Activated naive CD4-positive, alpha-beta T cell treated with anti-CD3 and anti-CD28 coated beads for 36 hours (primary cell): ENCODE data around the gene C11orf21. TPM values are rescaled to one million over a fixed set of nuclear protein-coding genes. Genes with fewer than 3 reads are reported as not detected.

Experiments
- CTCF ChIA-PET: fragments of 350-600 bp; sonication (Branson Sonifier 250); formaldehyde crosslinking; loops from one replicate; lab custom pipeline; 2021; ENCODE audit warnings: antibody characterized with exemption; lab: Charles Lee
- DNase-seq: peaks from one replicate; pipeline ENCODE4 v3.0.0-alpha.2; 2020
- H3K27ac Mint-ChIP-seq: one replicate; pipeline ENCODE4 v1.8.0; 2021; ENCODE audit warnings: mild to moderate bottlenecking, mixed read lengths
- H3K27me3 Mint-ChIP-seq: one replicate; pipeline ENCODE4 v1.8.0; 2021; ENCODE audit warnings: low read depth, mixed read lengths
- H3K36me3 Mint-ChIP-seq: one replicate; pipeline ENCODE4 v1.8.0; 2021; ENCODE audit warnings: low read depth, mixed read lengths
- H3K4me1 Mint-ChIP-seq: one replicate; pipeline ENCODE4 v1.8.0; 2021; ENCODE audit warnings: low read depth, mixed read lengths
- H3K4me3 Mint-ChIP-seq: one replicate; pipeline ENCODE4 v1.8.0; 2021; ENCODE audit warnings: mild to moderate bottlenecking, moderate library complexity, mixed read lengths
- H3K9me3 Mint-ChIP-seq: one replicate; pipeline ENCODE4 v1.8.0; 2021; ENCODE audit warnings: mixed read lengths
- intact Hi-C: fragments of 100-400 bp; cut with micrococcal nuclease; formaldehyde crosslinking; loops from one replicate; pipeline ENCODE4 v1.15.1; 2023
- total RNA-seq, 2 experiments: library from RNA; stranded (reverse); gene quantifications; one replicate each; pipeline ENCODE4 v1.2.3, GENCODE V29; 2021

Gene C11orf21
- total RNA-seq, 2 experiments from 2014 or later, result 6.1 to 6.6 TPM

DNA sequence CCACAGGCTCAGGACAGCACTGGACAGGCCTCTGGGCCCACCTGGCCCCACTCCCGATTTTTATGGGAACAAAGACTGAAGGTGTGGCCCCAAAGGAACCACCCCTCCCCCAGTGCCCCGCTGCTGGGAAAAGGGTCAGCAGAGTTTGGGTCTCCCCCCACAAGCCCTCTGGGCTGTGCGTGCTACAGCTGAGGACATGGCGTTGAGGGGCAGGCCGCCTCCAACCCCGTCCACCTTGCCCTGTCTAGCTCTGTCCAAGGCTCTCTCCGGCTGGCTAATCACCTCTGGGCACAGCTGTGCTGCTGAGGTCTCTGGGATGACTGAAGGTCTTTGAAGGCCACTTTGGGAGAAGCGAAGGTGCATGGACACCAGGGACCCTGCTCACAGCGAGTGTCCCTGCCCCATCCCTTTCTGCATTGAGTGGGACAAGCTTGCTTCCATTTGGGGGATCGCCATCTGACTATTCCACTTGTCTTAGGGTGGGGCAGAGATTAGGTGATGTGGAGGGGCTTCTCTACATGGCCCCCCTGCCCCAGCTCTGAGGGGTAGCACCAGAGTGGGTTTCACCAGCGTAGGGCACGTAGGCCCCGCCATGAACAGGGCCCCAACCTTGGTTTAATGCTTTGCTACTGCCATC lies 37.9 kb downstream of the C11orf21 start:
- H3K4me3 Mint-ChIP-seq, result no peak overlapping the region
- intact Hi-C loops, result no loop called here
- H3K27me3 Mint-ChIP-seq, result peaks cover 9% of the 10 kb centered on the region
- H3K27ac Mint-ChIP-seq, result no peak overlapping the region
- H3K9me3 Mint-ChIP-seq, result no peaks in the 10 kb centered on the region
- H3K36me3 Mint-ChIP-seq, result no peaks in the 10 kb centered on the region
- no peak for DNase-seq
- CTCF ChIA-PET, result interaction anchor here (0.7 to 1.7 kb wide), 3 partner anchors 41 to 666 kb away, joined by 3 to 4 read pairs (median 3); no protein-coding TSS in a partner anchor
- peaks cover 21% of the 10 kb centered on the region for H3K4me1 Mint-ChIP-seq

DNA sequence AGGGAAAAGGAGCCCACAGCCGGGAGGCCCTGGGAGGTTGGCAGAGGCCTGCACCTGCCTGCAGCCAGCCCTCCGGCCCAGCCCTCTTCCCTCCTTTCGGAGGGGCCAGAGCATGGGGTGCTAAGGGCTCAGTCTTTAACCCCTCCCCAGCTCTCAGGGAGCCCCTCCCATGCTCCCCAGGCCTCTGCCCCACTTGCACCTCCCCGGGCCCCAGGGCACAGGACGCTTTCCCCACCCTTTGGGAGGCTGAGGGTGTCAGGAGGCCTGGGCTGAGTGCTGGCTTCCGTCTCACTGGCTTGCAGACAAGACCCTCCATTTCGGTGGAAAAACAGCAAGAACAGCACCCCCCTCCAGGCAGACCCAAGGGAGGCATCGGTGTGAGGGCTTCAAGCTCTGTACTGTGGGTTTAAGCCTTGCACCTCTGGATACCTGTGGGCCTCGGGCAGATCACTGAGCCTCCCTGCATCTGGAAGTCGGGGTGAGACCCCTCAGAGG lies 38.6 kb downstream of the C11orf21 start:
- Mint-ChIP-seq H3K27me3 (peaks cover 3% of the 10 kb centered on the region), H3K4me1 (peaks cover 20% of the 10 kb centered on the region), H3K27ac (no peak overlapping the region), H3K4me3 (no peak overlapping the region), H3K9me3 (no peaks in the 10 kb centered on the region), H3K36me3 (no peaks in the 10 kb centered on the region)
- CTCF ChIA-PET, result interaction anchor here (0.7 to 1.7 kb wide), 3 partner anchors 42 to 667 kb away, joined by 3 to 4 read pairs (median 3); no protein-coding TSS in a partner anchor
- intact Hi-C loops, result no loop called here
- DNase-seq, result no peak

DNA sequence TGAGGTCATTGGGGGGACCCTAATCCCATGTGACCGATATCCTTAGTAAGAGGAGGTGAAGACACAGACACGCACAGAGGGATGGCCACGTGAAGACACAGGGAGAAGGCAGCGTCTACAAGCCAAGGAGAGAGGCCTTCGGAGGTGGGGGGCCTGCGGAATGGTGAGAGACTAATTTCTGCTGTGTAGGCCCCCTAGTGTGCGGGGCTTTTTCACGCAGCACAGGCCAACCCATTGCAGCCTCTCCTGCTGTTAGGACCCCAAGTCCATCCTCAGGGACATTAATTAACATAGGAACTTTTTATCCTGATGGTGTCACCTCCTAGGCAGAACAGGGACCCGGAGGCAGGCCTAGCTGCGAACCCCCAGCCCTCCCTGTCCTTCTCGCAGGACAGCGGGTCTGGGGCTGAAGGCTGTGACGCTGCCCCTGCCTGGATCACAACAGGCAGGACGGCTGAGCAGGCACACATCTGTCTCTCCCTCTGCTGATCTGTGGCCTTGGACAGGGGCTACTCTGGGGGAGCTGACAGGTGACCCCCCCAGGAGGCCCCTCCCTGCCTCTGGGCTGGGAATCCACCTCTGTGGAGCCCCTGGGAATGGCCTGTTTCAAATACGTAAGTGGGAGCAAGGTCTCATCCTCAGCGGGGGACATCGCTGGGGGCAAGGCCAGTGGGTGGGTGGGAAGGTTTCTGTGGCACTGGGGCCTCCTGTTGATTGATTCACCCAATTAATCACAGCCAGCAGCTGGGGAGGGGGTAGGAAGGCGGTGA lies 39.2 kb downstream of the C11orf21 start:
- H3K9me3 Mint-ChIP-seq, result no peaks in the 10 kb centered on the region
- intact Hi-C loops, result no loop called here
- H3K4me3 Mint-ChIP-seq, result no peak overlapping the region
- no peak for DNase-seq
- no peaks in the 10 kb centered on the region for H3K36me3 Mint-ChIP-seq
- H3K27me3 Mint-ChIP-seq, result no peaks in the 10 kb centered on the region
- H3K4me1 Mint-ChIP-seq, result peaks cover 17% of the 10 kb centered on the region
- CTCF ChIA-PET, result interaction anchor here (1.7 kb wide), 2 partner anchors 42 to 667 kb away, joined by 3 to 4 read pairs; no protein-coding TSS in a partner anchor
- no peak overlapping the region for H3K27ac Mint-ChIP-seq

DNA sequence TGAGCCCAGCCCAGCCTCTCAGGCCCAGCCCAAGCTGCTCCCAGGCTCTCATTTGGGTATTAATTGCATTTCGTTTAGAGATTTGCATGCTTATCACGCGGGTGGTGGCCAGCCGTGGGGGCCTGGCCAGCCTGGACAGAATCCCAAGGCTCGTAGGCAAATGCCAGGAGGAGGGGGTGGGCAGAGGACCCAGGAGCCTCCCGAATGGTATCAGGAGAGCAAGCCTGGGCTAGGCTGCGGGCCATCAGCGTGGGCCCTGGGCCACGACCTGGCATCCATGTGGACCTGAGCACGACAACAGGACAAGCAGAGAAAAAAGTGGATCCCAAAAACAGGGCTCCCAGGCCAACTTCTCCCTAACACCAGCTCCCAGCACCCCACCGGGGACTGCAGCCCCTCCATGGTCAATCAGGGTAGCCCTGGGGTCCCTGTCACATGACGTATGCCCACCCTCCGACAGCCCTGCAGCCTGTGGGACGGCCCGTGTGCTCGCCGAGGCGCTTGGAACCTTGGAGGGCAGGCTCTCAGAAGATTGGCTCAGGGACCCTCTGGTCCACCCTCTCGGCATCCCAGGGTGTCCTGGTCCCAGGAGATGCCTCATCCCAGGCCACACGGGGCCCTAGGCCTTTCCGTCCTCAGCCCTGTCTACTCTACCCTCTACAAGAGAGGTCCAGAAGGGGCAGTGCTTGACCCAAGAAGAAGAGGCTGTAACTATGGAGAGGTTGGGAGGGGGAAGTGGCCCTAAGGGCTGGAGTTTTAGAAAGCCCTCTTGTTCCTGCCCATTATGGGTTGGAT lies 40.1 kb downstream of the C11orf21 start:
- Mint-ChIP-seq H3K27me3 (no peaks in the 10 kb centered on the region), H3K4me1 (peaks cover 15% of the 10 kb centered on the region), H3K4me3 (no peak overlapping the region), H3K27ac (no peak overlapping the region), H3K36me3 (no peaks in the 10 kb centered on the region), H3K9me3 (no peaks in the 10 kb centered on the region)
- intact Hi-C loops, result no loop called here
- CTCF ChIA-PET, result no interaction called here
- DNase-seq, result no peak

DNA sequence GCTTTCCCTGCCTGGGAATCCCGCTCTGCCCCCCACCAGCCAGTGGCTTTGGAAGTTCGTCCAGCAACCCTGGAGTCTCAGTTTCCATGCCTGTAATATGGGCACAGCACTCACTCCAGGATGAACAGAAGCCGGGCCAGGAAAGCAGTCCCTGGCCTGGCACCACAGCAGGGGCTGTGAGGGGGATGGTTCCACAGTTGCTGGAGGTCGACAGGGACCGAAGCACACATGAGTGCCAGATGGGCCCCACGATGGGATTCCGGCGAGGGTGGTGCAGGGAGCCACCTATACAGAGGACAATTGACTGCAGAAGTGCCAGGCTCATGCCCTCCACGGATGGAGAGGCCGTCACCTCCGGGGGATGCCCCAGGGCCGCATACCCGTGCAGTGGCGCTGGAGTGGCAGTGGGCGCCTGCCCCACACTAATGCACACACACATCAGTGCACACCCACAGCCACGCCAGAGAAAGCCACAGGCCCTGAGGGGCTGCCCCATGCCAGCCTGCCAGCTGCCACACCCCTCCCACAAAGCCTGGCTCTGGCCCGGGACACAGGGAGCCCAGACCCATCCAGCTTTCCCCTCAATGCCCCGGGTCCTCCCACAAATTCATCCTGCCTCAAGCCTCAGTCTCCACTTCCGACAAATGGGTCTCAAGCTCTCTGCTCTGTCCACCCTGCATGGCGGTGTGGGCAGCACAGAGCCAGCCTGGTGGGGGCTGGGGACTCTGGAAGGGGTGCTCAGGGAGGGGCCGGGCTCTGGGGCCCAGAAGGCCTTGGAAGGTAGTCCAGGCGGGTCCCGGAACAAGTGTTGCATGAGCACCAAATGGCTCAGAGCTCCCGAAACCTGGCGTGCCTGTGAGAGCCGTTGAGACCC lies 41.0 kb downstream of the C11orf21 start:
- DNase-seq, result no peak
- Mint-ChIP-seq H3K9me3 (no peaks in the 10 kb centered on the region), H3K4me1 (peaks cover 6% of the 10 kb centered on the region), H3K27ac (no peak overlapping the region), H3K36me3 (no peaks in the 10 kb centered on the region), H3K4me3 (no peak overlapping the region), H3K27me3 (no peaks in the 10 kb centered on the region)
- intact Hi-C loops, result no loop called here
- CTCF ChIA-PET, result no interaction called here

DNA sequence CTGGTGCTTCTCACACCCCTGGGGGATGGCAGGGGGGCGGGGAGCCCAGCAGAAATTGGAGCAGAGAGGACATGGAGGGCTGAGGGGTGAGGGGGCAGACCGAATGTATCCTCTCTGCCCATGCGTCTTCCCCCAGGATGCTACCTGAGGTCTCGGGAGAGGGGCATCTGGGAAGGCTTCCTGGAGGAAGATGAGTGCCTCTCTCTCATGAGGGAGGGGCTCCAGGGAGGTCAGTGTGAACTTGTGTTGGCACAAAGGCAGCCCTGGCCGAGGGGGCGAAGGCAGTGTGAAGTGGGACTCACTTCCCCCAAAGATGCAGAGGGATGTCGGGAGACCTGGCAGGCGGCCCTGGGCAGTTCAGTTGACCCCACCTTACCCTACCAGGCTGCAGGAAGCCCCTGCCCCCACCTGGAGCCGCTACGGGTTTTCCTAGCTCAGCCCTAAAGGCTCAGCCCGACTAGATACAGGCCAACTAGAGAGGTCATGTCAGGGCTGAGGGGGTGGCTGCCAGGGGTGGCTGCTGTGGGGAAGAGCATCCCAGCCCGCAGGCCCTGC lies 41.7 kb downstream of the C11orf21 start:
- H3K27ac Mint-ChIP-seq, result no peak overlapping the region
- no peaks in the 10 kb centered on the region for H3K4me1 Mint-ChIP-seq
- intact Hi-C loops, result no loop called here
- H3K9me3 Mint-ChIP-seq, result no peaks in the 10 kb centered on the region
- no peak for DNase-seq
- CTCF ChIA-PET, result no interaction called here
- no peaks in the 10 kb centered on the region for H3K36me3 Mint-ChIP-seq
- no peaks in the 10 kb centered on the region for H3K27me3 Mint-ChIP-seq
- no peak overlapping the region for H3K4me3 Mint-ChIP-seq

DNA sequence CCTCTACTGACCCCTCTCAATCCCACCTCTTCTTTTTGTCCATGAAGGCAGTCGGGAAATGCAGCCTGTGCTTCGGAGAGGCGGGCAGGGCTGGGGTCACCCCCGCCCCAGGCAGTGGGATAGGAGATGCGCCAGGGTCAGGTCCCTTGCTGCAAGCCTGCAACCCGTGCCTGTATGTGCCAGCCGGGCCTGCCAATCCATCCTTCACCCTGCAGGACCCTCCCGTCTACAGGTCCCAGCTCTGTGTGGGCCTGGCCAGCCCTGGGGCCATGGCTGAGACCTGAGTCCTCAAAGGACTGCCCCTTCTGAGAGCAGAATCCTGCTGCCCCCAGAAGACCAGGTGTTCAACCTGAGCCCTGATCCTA lies 42.3 kb downstream of the C11orf21 start:
- peaks cover 2% of the 10 kb centered on the region for H3K9me3 Mint-ChIP-seq
- H3K36me3 Mint-ChIP-seq, result no peaks in the 10 kb centered on the region
- no peak overlapping the region for H3K27ac Mint-ChIP-seq
- no peak for DNase-seq
- CTCF ChIA-PET, result interaction anchor here (1.0 kb wide), 1 partner anchor 32 kb away, joined by 3 read pairs; no protein-coding TSS in a partner anchor
- H3K27me3 Mint-ChIP-seq, result no peaks in the 10 kb centered on the region
- no peaks in the 10 kb centered on the region for H3K4me1 Mint-ChIP-seq
- H3K4me3 Mint-ChIP-seq, result no peak overlapping the region
- intact Hi-C loops, result no loop called here

DNA sequence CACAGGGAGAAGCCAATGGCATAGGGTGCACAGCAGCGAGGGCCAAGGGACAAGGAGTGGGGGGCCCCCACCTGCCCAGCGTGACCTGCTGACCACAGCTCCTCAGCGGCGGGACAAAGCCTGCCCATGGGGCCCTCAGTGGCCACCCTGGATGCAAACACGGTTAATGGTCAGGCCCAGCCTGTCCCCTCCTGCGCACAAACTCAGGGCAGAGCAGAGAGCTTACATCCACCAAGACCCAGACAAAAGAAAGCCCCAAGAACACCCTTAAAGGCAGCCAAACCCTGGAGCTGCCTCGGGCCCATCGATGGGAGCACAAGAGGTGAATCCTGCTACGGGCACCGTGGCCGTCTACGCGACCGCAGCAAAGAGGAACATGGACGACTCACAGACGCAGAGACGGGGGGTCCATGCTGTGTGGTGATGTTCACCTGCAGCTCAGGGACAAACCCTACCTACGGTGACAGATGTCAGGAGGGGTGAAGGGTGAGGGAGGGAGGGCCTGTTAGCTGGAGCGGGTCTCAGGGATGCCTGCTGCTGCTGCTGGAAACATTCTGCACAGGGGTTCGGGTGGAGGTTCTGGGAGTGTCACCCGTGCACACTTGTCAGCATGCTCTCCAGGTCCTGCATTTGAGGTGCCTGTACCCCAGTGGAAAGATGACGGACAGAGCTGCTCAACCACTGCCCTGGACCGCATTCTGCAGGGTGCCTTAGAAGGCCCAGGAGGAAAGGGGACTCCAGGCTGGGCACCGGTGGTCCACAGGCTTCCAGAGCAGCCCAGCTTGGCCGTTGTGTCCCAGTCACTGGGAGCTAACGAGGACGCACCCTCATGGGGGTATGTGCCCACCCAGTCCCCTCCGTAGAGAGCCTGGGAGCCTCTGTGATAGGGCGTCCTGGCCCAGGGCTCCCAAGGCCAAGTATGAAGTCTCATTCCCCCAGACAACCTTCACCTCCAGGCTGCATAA lies 42.9 kb downstream of the C11orf21 start:
- Mint-ChIP-seq H3K27ac (no peak overlapping the region), H3K4me1 (no peaks in the 10 kb centered on the region), H3K27me3 (no peaks in the 10 kb centered on the region), H3K4me3 (no peak overlapping the region), H3K9me3 (peaks cover 2% of the 10 kb centered on the region), H3K36me3 (no peaks in the 10 kb centered on the region)
- intact Hi-C loops, result no loop called here
- CTCF ChIA-PET, result interaction anchor here (1.0 kb wide), 1 partner anchor 32 kb away, joined by 3 read pairs; no protein-coding TSS in a partner anchor
- DNase-seq, result no peak

DNA sequence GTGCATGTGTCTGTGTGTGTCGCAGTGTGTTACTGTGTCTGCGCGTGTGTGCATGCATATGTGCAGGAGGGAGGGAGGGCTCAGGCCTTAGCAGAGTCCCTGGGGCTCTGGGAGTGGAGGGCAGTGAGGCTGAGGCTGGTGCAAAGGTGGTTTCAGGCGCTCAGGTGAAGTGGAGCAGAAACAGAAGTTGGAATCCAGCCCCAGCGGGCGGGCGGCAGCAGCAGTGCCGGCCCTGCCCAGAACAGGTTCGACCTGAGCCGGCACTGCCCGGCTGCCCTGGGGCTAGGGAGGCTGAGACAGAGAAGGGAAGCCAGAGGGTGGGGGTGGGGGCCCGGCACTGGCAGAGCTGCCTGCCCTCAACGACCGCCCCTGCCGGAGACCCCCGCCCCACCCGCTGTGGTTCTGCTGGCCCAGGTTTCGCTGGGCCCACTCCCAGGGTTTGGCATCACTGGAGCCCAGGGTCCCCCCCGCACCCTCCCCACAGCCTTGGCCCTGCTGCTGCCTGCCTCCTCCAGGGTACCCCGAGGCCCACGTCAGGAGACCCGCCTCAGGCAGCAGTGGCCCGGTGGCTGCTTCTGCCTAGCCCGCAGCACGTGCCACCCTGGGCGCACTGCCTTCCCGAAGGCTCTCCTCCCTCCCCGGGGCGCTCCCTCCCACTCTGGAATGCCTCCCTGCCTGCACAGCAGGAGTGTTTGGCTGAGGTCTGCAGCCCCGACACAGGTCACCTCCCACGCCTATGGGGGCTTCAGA lies 44.6 kb downstream of the C11orf21 start:
- CTCF ChIA-PET, result no interaction called here
- H3K27ac Mint-ChIP-seq, result no peak overlapping the region

DNA sequence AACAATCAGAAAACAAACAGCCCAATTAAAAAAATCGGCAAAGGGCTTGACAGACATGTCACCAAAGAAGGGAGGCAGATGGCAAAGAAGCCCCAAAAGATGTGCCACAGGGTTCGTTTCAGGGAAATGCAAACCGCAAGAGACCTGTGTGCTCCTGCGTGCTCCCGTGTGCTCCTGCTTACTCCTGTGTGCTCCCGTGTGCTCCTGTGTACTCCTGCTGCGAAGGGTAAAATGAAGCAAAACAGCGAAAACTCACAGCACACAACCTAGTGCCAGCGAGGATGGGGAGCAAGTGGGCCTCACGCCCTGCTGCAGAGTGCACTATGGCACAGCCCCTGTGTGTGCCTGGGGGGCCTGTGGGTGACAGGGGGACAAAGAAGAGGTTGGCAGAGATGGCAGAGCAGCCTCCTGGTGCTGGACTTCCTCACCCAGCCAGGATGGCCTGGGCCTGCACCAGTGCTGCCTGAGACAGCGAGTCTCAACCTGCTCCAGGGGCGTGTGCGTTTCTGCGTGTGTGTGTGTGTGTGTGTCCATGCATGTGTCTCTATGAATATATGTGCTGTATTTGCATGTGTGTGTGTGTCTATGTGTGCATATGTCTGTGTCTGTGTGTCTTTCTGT lies 45.3 kb downstream of the C11orf21 start:
- no peaks in the 10 kb centered on the region for H3K27me3 Mint-ChIP-seq
- no peak for DNase-seq
- intact Hi-C loops, result no loop called here
- CTCF ChIA-PET, result no interaction called here
- H3K4me1 Mint-ChIP-seq, result no peaks in the 10 kb centered on the region
- no peaks in the 10 kb centered on the region for H3K36me3 Mint-ChIP-seq
- H3K9me3 Mint-ChIP-seq, result peaks cover 2% of the 10 kb centered on the region
- H3K27ac Mint-ChIP-seq, result no peak overlapping the region
- no peak overlapping the region for H3K4me3 Mint-ChIP-seq

More for the DNA sequence above, 44.6 kb downstream of the C11orf21 start:
- Mint-ChIP-seq H3K27me3 (no peaks in the 10 kb centered on the region), H3K36me3 (no peaks in the 10 kb centered on the region), H3K4me1 (no peaks in the 10 kb centered on the region), H3K4me3 (no peak overlapping the region), H3K9me3 (peaks cover 2% of the 10 kb centered on the region)
- no peak for DNase-seq
- intact Hi-C loops, result no loop called here
